Hepatocyte (in vitro differentiated cells): ENCODE results near the gene CACNA1C. TPM values are rescaled to one million over a fixed set of nuclear protein-coding genes. Genes with fewer than 3 reads are reported as not detected.

Source experiments
- DNase-seq: peaks from one replicate; pipeline ENCODE4 v3.0.0-alpha.2; 2016; ENCODE audit warnings: low spot score
- H2AFZ ChIP-seq: fragments of 200-600 bp; sonication (generic); 2 replicates; pipeline ENCODE4 v1.6.0; 2016; ENCODE audit warnings: antibody characterized with exemption, mild to moderate bottlenecking
- H3K27ac ChIP-seq: fragments of 200-600 bp; sonication (generic); 2 replicates; pipeline ENCODE4 v1.5.1; 2016; ENCODE audit warnings: mild to moderate bottlenecking
- H3K27me3 ChIP-seq: fragments of 200-600 bp; sonication (generic); 2 replicates; pipeline ENCODE4 v1.6.1; 2016
- H3K36me3 ChIP-seq: fragments of 200-600 bp; sonication (generic); replicated peaks from 2 replicates; pipeline ENCODE4 v1.5.1; 2016; ENCODE audit warnings: low read depth; ENCODE audit not compliant: insufficient read depth
- H3K4me1 ChIP-seq: fragments of 200-600 bp; sonication (generic); 2 replicates; pipeline ENCODE4 v1.5.1; 2016; ENCODE audit warnings: mild to moderate bottlenecking, moderate library complexity; ENCODE audit not compliant: insufficient read depth
- H3K4me2 ChIP-seq: fragments of 200-600 bp; sonication (generic); 2 replicates; pipeline ENCODE4 v1.6.0; 2016
- H3K4me3 ChIP-seq: fragments of 200-600 bp; sonication (generic); 2 replicates; pipeline ENCODE4 v1.5.1; 2016; ENCODE audit warnings: mild to moderate bottlenecking
- H3K79me2 ChIP-seq: fragments of 200-600 bp; sonication (generic); 2 replicates; pipeline ENCODE4 v1.6.0; 2017; ENCODE audit warnings: mild to moderate bottlenecking
- H3K9me2 ChIP-seq: fragments of 200-600 bp; sonication (generic); replicated peaks from 2 replicates; pipeline ENCODE4 v1.6.0; 2017; ENCODE audit warnings: mild to moderate bottlenecking; ENCODE audit not compliant: insufficient read depth
- H3K9me3 ChIP-seq: fragments of 200-600 bp; sonication (generic); 2 replicates; pipeline ENCODE4 v1.5.1; 2016; ENCODE audit warnings: low read depth, mild to moderate bottlenecking
- H4K20me1 ChIP-seq: fragments of 200-600 bp; sonication (generic); 2 replicates; pipeline ENCODE4 v1.6.0; 2016; ENCODE audit warnings: mild to moderate bottlenecking; ENCODE audit not compliant: insufficient read depth, poor library complexity, severe bottlenecking
- CTCF ChIP-seq: fragments of 200-600 bp; sonication (generic); IDR thresholded peaks from 2 replicates; pipeline ENCODE4 v1.5.1; 2016; ENCODE audit warnings: antibody characterized with exemption, mild to moderate bottlenecking; ENCODE audit not compliant: poor library complexity
- EZH2 ChIP-seq: fragments of 200-600 bp; sonication (generic); IDR thresholded peaks from 2 replicates; pipeline ENCODE4 v1.6.1; 2016; ENCODE audit warnings: antibody characterized with exemption, mild to moderate bottlenecking, borderline replicate concordance
- EZH2phosphoT487 ChIP-seq: fragments of 200-600 bp; sonication (generic); IDR thresholded peaks from one replicate; pipeline ENCODE4 v1.6.1; 2018; ENCODE audit warnings: antibody characterized with exemption, mild to moderate bottlenecking, low read depth, moderate library complexity; ENCODE audit not compliant: unreplicated experiment, severe bottlenecking
- WGBS: methylation state at CpG from one replicate; pipeline ENCODE4 v1.1.6; 2016; ENCODE audit warnings: low lambda C conversion rate; ENCODE audit errors: missing lambda C conversion rate; 5-methylcytosine and 5-hydroxymethylcytosine counted together
- polyA plus RNA-seq: library from polyadenylated mRNA; unstranded; fragments of >200 nt; fragmentation: Nextera tagmentation; extraction: Ambion mirVana; gene quantifications from 2 replicates; pipeline ENCODE4 v1.2.1, GENCODE V29; 2016
- total RNA-seq: library from RNA; depleted of rRNA; stranded (reverse); fragments of >200 nt; gene quantifications from 2 replicates; pipeline ENCODE4 v1.2.3, GENCODE V29; 2014

Gene CACNA1C
- total and polyA plus RNA-seq, 2 experiments from 2014 or later, result 3.2 to 4.0 TPM

- no peak overlapping the region for H3K4me2 ChIP-seq
- no peak for DNase-seq
- H3K79me2 ChIP-seq, result no peaks in the 10 kb centered on the region
- TF ChIP-seq EZH2phosphoT487 (no peak), EZH2 (no peak), CTCF (no peak)
- H3K4me1 ChIP-seq, result no peaks in the 10 kb centered on the region
- WGBS, result 95% methylated on average over 16 of the region's 16 CpGs
- no peaks in the 10 kb centered on the region for H3K9me3 ChIP-seq
- no peaks in the 10 kb centered on the region for H3K9me2 ChIP-seq
- no peak overlapping the region for H3K4me3 ChIP-seq
- no peak overlapping the region for H3K27ac ChIP-seq
- H3K36me3 ChIP-seq, result no peaks in the 10 kb centered on the region
- no peaks in the 10 kb centered on the region for H4K20me1 ChIP-seq
- H2AFZ ChIP-seq, result no peak overlapping the region
- no peaks in the 10 kb centered on the region for H3K27me3 ChIP-seq
Observed at GRCh38 chr12:2633176-2633824, 580.5 kb downstream of the CACNA1C start.

GRCh38 chr12:2633825-2634200 lies 581.0 kb downstream of the CACNA1C start:
- Histone ChIP-seq H3K79me2 (no peaks in the 10 kb centered on the region), H3K4me2 (no peak overlapping the region), H3K4me1 (no peaks in the 10 kb centered on the region), H3K36me3 (no peaks in the 10 kb centered on the region), H2AFZ (no peak overlapping the region), H4K20me1 (no peaks in the 10 kb centered on the region), H3K9me3 (no peaks in the 10 kb centered on the region), H3K27me3 (no peaks in the 10 kb centered on the region), H3K27ac (no peak overlapping the region), H3K4me3 (no peak overlapping the region), H3K9me2 (no peaks in the 10 kb centered on the region)
- no peak for DNase-seq
- 89% methylated on average over 15 of the region's 15 CpGs for WGBS
- TF ChIP-seq EZH2 (no peak), EZH2phosphoT487 (no peak), CTCF (no peak)

- no peak overlapping the region for H3K4me3 ChIP-seq
- no peak overlapping the region for H3K27ac ChIP-seq
- no peaks in the 10 kb centered on the region for H3K27me3 ChIP-seq
- H3K4me2 ChIP-seq, result no peak overlapping the region
- H2AFZ ChIP-seq, result no peak overlapping the region
- no peaks in the 10 kb centered on the region for H3K79me2 ChIP-seq
- H3K9me2 ChIP-seq, result no peaks in the 10 kb centered on the region
- H3K9me3 ChIP-seq, result no peaks in the 10 kb centered on the region
- H3K4me1 ChIP-seq, result no peaks in the 10 kb centered on the region
- no peaks in the 10 kb centered on the region for H4K20me1 ChIP-seq
- 84% methylated on average over 2 of the region's 2 CpGs for WGBS
- DNase-seq, result no peak
- H3K36me3 ChIP-seq, result no peaks in the 10 kb centered on the region
- TF ChIP-seq EZH2, result no peak
- TF ChIP-seq CTCF, result no peak
- no peak for TF ChIP-seq EZH2phosphoT487
Observed at GRCh38 chr12:2634471-2634870, 581.7 kb downstream of the CACNA1C start.
